Stimulated activated CD8-positive, alpha-beta memory T cell treated with anti-CD3 and anti-CD28 coated beads, Interleukin-2, amount 100 ng/mL, for 48 hours (primary cell): ENCODE measurements around the gene GABPB2.

Experiments
- DNase-seq, 2 donors: peaks; one replicate each; pipeline ENCODE4 v3.0.0-alpha.2; 2020; ENCODE audit warnings: low read depth in 2 of 2

GABPB2 gene

GRCh38 chr1:151164732-151165280 is 94.2 kb downstream of the GABPB2 start:
- DNase-seq = no peak

- no peak for DNase-seq
These were observed 94.7 kb downstream of the GABPB2 start for GRCh38 chr1:151165281-151165737.

- peak; percentile 82 to 92 for DNase-seq
These were observed 95.4 kb downstream of the GABPB2 start, which contains the start of the genes LYSMD1 and SCNM1 for GRCh38 chr1:151165738-151166504. Gene LYSMD1 (minus strand): TSS chr1:151165902. CDS start chr1:151165258, 644 bp downstream. Gene SCNM1 (plus strand): TSS chr1:151166144. CDS start chr1:151166153, 9 bp downstream.

- DNase-seq = no peak
These were observed 96.0 kb downstream of the GABPB2 start for GRCh38 chr1:151166505-151166956.

GRCh38 chr1:151167116-151167515 is 96.6 kb downstream of the GABPB2 start:
- no peak for DNase-seq

GRCh38 chr1:151171190-151171589 is 100.6 kb downstream of the GABPB2 start:
- DNase-seq = no peak
